SW 1271 (cell line): Measurements from ENCODE around the gene MREG.
"Not testable (repeated sequence)": the region's sequence is repeated elsewhere in the genome, so short reads cannot be mapped to it uniquely, and the experiment has no call there.

Experiments
- DNase-seq, 2 experiments: peaks; one replicate each; lab custom pipeline; 2025; lab: John Stamatoyannopoulos, UW

MREG gene

GRCh38 chr2:216021768-216022565 lies 8.6 kb upstream of the MREG start:
- no peak for DNase-seq

GRCh38 chr2:216018709-216019108 lies 5.4 kb upstream of the MREG start:
- no peak for DNase-seq

- no peak for DNase-seq
Measured at GRCh38 chr2:216017365-216017764, 4.0 kb upstream of the MREG start.

- no peak for DNase-seq
Measured at GRCh38 chr2:216016581-216016980, 3.2 kb upstream of the MREG start.

- no peak for DNase-seq
Measured at GRCh38 chr2:216015722-216016464, 2.5 kb upstream of the MREG start.

GRCh38 chr2:216014986-216015385 lies 1.6 kb upstream of the MREG start:
- no peak for DNase-seq

- DNase-seq = no peak
Measured at GRCh38 chr2:216014006-216014405, 655 bp upstream of the MREG start.

GRCh38 chr2:216012830-216013079 lies 596 bp downstream of the MREG start:
- no peak for DNase-seq

GRCh38 chr2:216012133-216012829 lies 1.1 kb downstream of the MREG start:
- DNase-seq = peak in 1 of 2 experiments; percentile 37

GRCh38 chr2:216009215-216009614 lies 4.1 kb downstream of the MREG start:
- DNase-seq = not testable (repeated sequence)

GRCh38 chr2:216008387-216008786 lies 5.0 kb downstream of the MREG start:
- no peak for DNase-seq

GRCh38 chr2:216006164-216006663 lies 7.1 kb downstream of the MREG start:
- DNase-seq = peak; percentile 20 to 63

GRCh38 chr2:216004697-216005283 lies 8.6 kb downstream of the MREG start:
- no peak for DNase-seq

GRCh38 chr2:216003876-216004696 lies 9.3 kb downstream of the MREG start:
- no peak for DNase-seq

GRCh38 chr2:216002693-216003092 lies 10.7 kb downstream of the MREG start:
- DNase-seq = no peak

- DNase-seq = no peak
Measured at GRCh38 chr2:216002101-216002678, 11.2 kb downstream of the MREG start.

GRCh38 chr2:216001216-216002100 lies 11.9 kb downstream of the MREG start:
- DNase-seq = no peak

- DNase-seq = no peak
Measured at GRCh38 chr2:215998636-215999035, 14.7 kb downstream of the MREG start.

- no peak for DNase-seq
Measured at GRCh38 chr2:215997219-215997618, 16.1 kb downstream of the MREG start.

- DNase-seq = no peak
Measured at GRCh38 chr2:215994911-215995310, 18.4 kb downstream of the MREG start.
